Subcutaneous abdominal adipose tissue (tissue), 5 donors: Measurements from ENCODE around the gene SLC2A6.
"Not testable (repeated sequence)": the region's sequence is repeated elsewhere in the genome, so short reads cannot be mapped to it uniquely, and the experiment has no call there.

Source experiments
- H3K27ac ChIP-seq: one replicate; pipeline ENCODE4 v1.7.0; 2013; ENCODE audit warnings: low read depth, mild to moderate bottlenecking, inconsistent platforms, low read length, moderate library complexity
- H3K27me3 ChIP-seq, 5 donors: one replicate each; pipeline ENCODE4 v1.7.0; 2013; ENCODE audit warnings: low read length in 5 of 5, inconsistent platforms in 1 of 5; ENCODE audit not compliant: control insufficient read depth in 5 of 5, insufficient read depth in 4 of 5
- H3K36me3 ChIP-seq, 5 donors: one replicate each; pipeline ENCODE4 v1.7.0; 2013; ENCODE audit warnings: low read length in 5 of 5; ENCODE audit not compliant: control insufficient read depth in 5 of 5, insufficient read depth in 5 of 5
- H3K4me1 ChIP-seq, 5 donors: one replicate each; pipeline ENCODE4 v1.7.0; 2013; ENCODE audit warnings: low read length in 5 of 5, mild to moderate bottlenecking in 3 of 5, moderate library complexity in 1 of 5; ENCODE audit not compliant: control insufficient read depth in 5 of 5, insufficient read depth in 5 of 5
- H3K4me3 ChIP-seq, 5 donors: one replicate each; pipeline ENCODE4 v1.7.0; 2013; ENCODE audit warnings: low read length in 5 of 5, low read depth in 1 of 5
- H3K9ac ChIP-seq, 5 donors: one replicate each; pipeline ENCODE4 v1.7.0; 2013; ENCODE audit warnings: low read length in 5 of 5, mild to moderate bottlenecking in 4 of 5, moderate library complexity in 3 of 5
- H3K9me3 ChIP-seq, 5 donors: one replicate each; pipeline ENCODE4 v1.7.0; 2013; ENCODE audit warnings: low read length in 5 of 5; ENCODE audit not compliant: control insufficient read depth in 5 of 5
- donor health status: healthy.
- donor health status: healthy.
- donor health status: healthy.
- donor health status: healthy.
- donor health status: healthy.

Gene SLC2A6

GRCh38 chr9:133456409-133456808 lies 22.5 kb downstream of the SLC2A6 start:
- no peaks in the 10 kb centered on the region for H3K9me3 ChIP-seq
- no peak overlapping the region for H3K4me3 ChIP-seq
- H3K27ac ChIP-seq = no peak overlapping the region
- H3K27me3 ChIP-seq = peaks cover 0 to 3% (median 0%) of the 10 kb centered on the region in 5 donors
- H3K36me3 ChIP-seq = no peaks in the 10 kb centered on the region
- H3K4me1 ChIP-seq = peaks cover 0 to 15% (median 12%) of the 10 kb centered on the region in 5 donors
- no peak overlapping the region for H3K9ac ChIP-seq

- H3K9ac ChIP-seq = no peak overlapping the region
- H3K36me3 ChIP-seq = no peaks in the 10 kb centered on the region
- H3K4me3 ChIP-seq = no peak overlapping the region
- H3K9me3 ChIP-seq = no peaks in the 10 kb centered on the region
- no peak overlapping the region for H3K27ac ChIP-seq
- peaks cover 0 to 3% (median 0%) of the 10 kb centered on the region in 5 donors for H3K27me3 ChIP-seq
- H3K4me1 ChIP-seq = peaks cover 0 to 14% (median 12%) of the 10 kb centered on the region in 5 donors
Measured at GRCh38 chr9:133455936-133456335, 23.0 kb downstream of the SLC2A6 start.

GRCh38 chr9:133454943-133455673 lies 23.8 kb downstream of the SLC2A6 start:
- H3K4me3 ChIP-seq = no peak overlapping the region
- peaks cover 0 to 7% (median 6%) of the 10 kb centered on the region in 5 donors for H3K4me1 ChIP-seq
- H3K27ac ChIP-seq = no peak overlapping the region
- no peaks in the 10 kb centered on the region for H3K36me3 ChIP-seq
- no peaks in the 10 kb centered on the region for H3K9me3 ChIP-seq
- H3K9ac ChIP-seq = no peak overlapping the region
- peaks cover 0 to 3% (median 0%) of the 10 kb centered on the region in 5 donors for H3K27me3 ChIP-seq

GRCh38 chr9:133454325-133454724 lies 24.6 kb downstream of the SLC2A6 start:
- Histone ChIP-seq H3K4me1 (peaks cover 0 to 6% (median 5%) of the 10 kb centered on the region in 5 donors), H3K9me3 (no peaks in the 10 kb centered on the region), H3K36me3 (no peaks in the 10 kb centered on the region), H3K27me3 (peaks cover 0 to 3% (median 0%) of the 10 kb centered on the region in 5 donors), H3K27ac (no peak overlapping the region), H3K9ac (no peak overlapping the region), H3K4me3 (no peak overlapping the region)

- H3K36me3 ChIP-seq = no peaks in the 10 kb centered on the region
- no peak overlapping the region for H3K4me3 ChIP-seq
- no peak overlapping the region for H3K9ac ChIP-seq
- no peaks in the 10 kb centered on the region for H3K9me3 ChIP-seq
- no peak overlapping the region for H3K27ac ChIP-seq
- H3K27me3 ChIP-seq = peaks cover 0 to 3% (median 0%) of the 10 kb centered on the region in 5 donors
- H3K4me1 ChIP-seq = no peaks in the 10 kb centered on the region
Measured at GRCh38 chr9:133453651-133454050, 25.2 kb downstream of the SLC2A6 start.

GRCh38 chr9:133452562-133452961 lies 26.3 kb downstream of the SLC2A6 start:
- Histone ChIP-seq H3K4me1 (no peaks in the 10 kb centered on the region), H3K4me3 (no peak overlapping the region), H3K9ac (no peak overlapping the region), H3K27me3 (peaks cover 0 to 2% (median 0%) of the 10 kb centered on the region in 5 donors), H3K9me3 (no peaks in the 10 kb centered on the region), H3K27ac (no peak overlapping the region), H3K36me3 (no peaks in the 10 kb centered on the region)

GRCh38 chr9:133451865-133452264 lies 27.0 kb downstream of the SLC2A6 start:
- H3K9ac ChIP-seq, H3K27me3 ChIP-seq, H3K4me3 ChIP-seq, H3K27ac ChIP-seq, H3K36me3 ChIP-seq, H3K4me1 ChIP-seq, H3K9me3 ChIP-seq: not testable (repeated sequence)

- Histone ChIP-seq H3K4me1 (no peaks in the 10 kb centered on the region), H3K27ac (no peak overlapping the region), H3K4me3 (no peak overlapping the region), H3K9ac (peak overlapping the region in 1 of 5 donors; percentile 23), H3K36me3 (no peaks in the 10 kb centered on the region), H3K9me3 (no peaks in the 10 kb centered on the region), H3K27me3 (no peaks in the 10 kb centered on the region)
Measured at GRCh38 chr9:133449760-133450159, 29.1 kb downstream of the SLC2A6 start.

GRCh38 chr9:133448487-133448972 lies 30.4 kb downstream of the SLC2A6 start:
- Histone ChIP-seq H3K27ac (no peak overlapping the region), H3K27me3 (no peaks in the 10 kb centered on the region), H3K4me3 (no peak overlapping the region), H3K4me1 (no peaks in the 10 kb centered on the region), H3K9ac (no peak overlapping the region), H3K36me3 (no peaks in the 10 kb centered on the region), H3K9me3 (no peaks in the 10 kb centered on the region)

GRCh38 chr9:133445293-133445969 lies 33.5 kb downstream of the SLC2A6 start:
- no peak overlapping the region for H3K9ac ChIP-seq
- no peaks in the 10 kb centered on the region for H3K27me3 ChIP-seq
- no peak overlapping the region for H3K27ac ChIP-seq
- no peaks in the 10 kb centered on the region for H3K36me3 ChIP-seq
- no peaks in the 10 kb centered on the region for H3K4me1 ChIP-seq
- H3K9me3 ChIP-seq = no peaks in the 10 kb centered on the region
- no peak overlapping the region for H3K4me3 ChIP-seq
